ENCODE data around the gene NBAS. TPM values are rescaled to one million over a fixed set of nuclear protein-coding genes. Genes with fewer than 3 reads are reported as not detected.

Gene NBAS
- total and polyA plus RNA-seq, 10 of the 15 experiments (the other 5 are each of a cell fraction or from before 2014, with no cell fraction given), result 4.3 to 32.7 (median 20.8) TPM

- Histone ChIP-seq H3K9ac (ENCODE audit: control insufficient read depth, insufficient read depth, low read length) (no peak overlapping the region), H4K20me1 (ENCODE audit: control insufficient read depth, insufficient read depth) (no peaks in the 10 kb centered on the region), H3K79me2 (ENCODE audit: control insufficient read depth, insufficient read depth, low read length) (no peaks in the 10 kb centered on the region), H3K36me3 (ENCODE audit: control insufficient read depth in 2 of 2, insufficient read depth in 2 of 2, low read length in 1 of 2) (peaks cover 0 to 3% of the 10 kb centered on the region in 2 experiments; a peak in 2 of 4 replicates), H3K4me3 (no peak overlapping the region), H3K27ac (ENCODE audit: control insufficient read depth, insufficient read depth) (no peak overlapping the region), H3K4me1 (ENCODE audit: control insufficient read depth, insufficient read depth, low read length) (no peaks in the 10 kb centered on the region), H2AFZ (ENCODE audit: control insufficient read depth, low read depth, low read length) (no peak overlapping the region), H3K27me3 (replicated peaks in 1 of 2; ENCODE audit: control insufficient read depth in 2 of 2, insufficient read depth in 2 of 2, low read length in 1 of 2) (no peaks in the 10 kb centered on the region), H3K4me2 (ENCODE audit: control insufficient read depth, insufficient read depth) (no peak overlapping the region), H3K9me3 (replicated peaks; ENCODE audit: control insufficient read depth, insufficient read depth, low read length) (no peaks in the 10 kb centered on the region)
- BruUV-seq (replicated peaks), result no TSS peak
- RAD21 ChIA-PET (ENCODE audit: unreplicated experiment), result no interaction called here
- CTCF ChIA-PET, result no interaction called here
- POLR2A ChIA-PET, result no interaction called here
- ATAC-seq (no peak), FAIRE-seq (no peak), DNase-seq (ENCODE audit: low read depth, low spot score) (no peak)
- TF ChIP-seq DPF2 (IDR thresholded peaks at IDR 0.05) (no peak), IKZF2 (IDR thresholded peaks at IDR 0.05) (no peak), HSF1 (IDR thresholded peaks at IDR 0.05; ENCODE audit: low read depth, low read length) (no peak)
- in situ Hi-C loops (cut with MboI) (no loop called here), intact Hi-C loops (cut with micrococcal nuclease; ENCODE audit: unreplicated experiment) (no loop called here)
- SMC1A ChIA-PET (ENCODE audit: uncharacterized antibody, unreplicated experiment), result no interaction called here
- WGBS (ENCODE audit: insufficient coverage, insufficient replicate concordance, low lambda C conversion rate, missing lambda C conversion rate), result 92% methylated on average over 1 of the region's 1 CpG
Observed at GRCh38 chr2:15271941-15272542, 289.1 kb downstream of the NBAS start.

GRCh38 chr2:15271276-15271675 lies 289.9 kb downstream of the NBAS start:
- no peak overlapping the region for H3K4me3 ChIP-seq
- no peak overlapping the region for H3K9ac ChIP-seq (ENCODE audit: control insufficient read depth, insufficient read depth, low read length)
- BruUV-seq (replicated peaks), result no TSS peak
- peaks cover 0 to 3% of the 10 kb centered on the region in 2 experiments; a peak in 2 of 4 replicates for H3K36me3 ChIP-seq (ENCODE audit: control insufficient read depth in 2 of 2, insufficient read depth in 2 of 2, low read length in 1 of 2)
- intact Hi-C loops (cut with micrococcal nuclease; ENCODE audit: unreplicated experiment), result no loop called here
- no peaks in the 10 kb centered on the region for H3K27me3 ChIP-seq (replicated peaks in 1 of 2; ENCODE audit: control insufficient read depth in 2 of 2, insufficient read depth in 2 of 2, low read length in 1 of 2)
- ChIA-PET RAD21 (ENCODE audit: unreplicated experiment) (interaction anchor here (0.5 kb wide), 1 partner anchor 80 kb away, joined by 3 read pairs; no protein-coding TSS in a partner anchor), CTCF (interaction anchor here (0.5 kb wide), 1 partner anchor 113 kb away, joined by 3 read pairs; no protein-coding TSS in a partner anchor), SMC1A (ENCODE audit: uncharacterized antibody, unreplicated experiment) (interaction anchor here (1.0 kb wide), 1 partner anchor 112 kb away, joined by 3 read pairs; no protein-coding TSS in a partner anchor), POLR2A (no interaction called here)
- H3K27ac ChIP-seq (ENCODE audit: control insufficient read depth, insufficient read depth), result no peak overlapping the region
- no peaks in the 10 kb centered on the region for H3K4me1 ChIP-seq (ENCODE audit: control insufficient read depth, insufficient read depth, low read length)
- H3K9me3 ChIP-seq (replicated peaks; ENCODE audit: control insufficient read depth, insufficient read depth, low read length), result no peaks in the 10 kb centered on the region
- H2AFZ ChIP-seq (ENCODE audit: control insufficient read depth, low read depth, low read length), result no peak overlapping the region
- H3K79me2 ChIP-seq (ENCODE audit: control insufficient read depth, insufficient read depth, low read length), result no peaks in the 10 kb centered on the region
- DNase-seq (ENCODE audit: low read depth, low spot score) (no peak), FAIRE-seq (no peak), ATAC-seq (no peak)
- H4K20me1 ChIP-seq (ENCODE audit: control insufficient read depth, insufficient read depth), result no peaks in the 10 kb centered on the region
- 81% methylated on average over 3 of the region's 3 CpGs for WGBS (ENCODE audit: insufficient coverage, insufficient replicate concordance, low lambda C conversion rate, missing lambda C conversion rate)
- in situ Hi-C loops (cut with MboI), result no loop called here
- no peak overlapping the region for H3K4me2 ChIP-seq (ENCODE audit: control insufficient read depth, insufficient read depth)
- TF ChIP-seq ZNF384 (IDR thresholded peaks at IDR 0.05; ENCODE audit: borderline replicate concordance, low read depth, low read length), result no peak
- TF ChIP-seq LARP7 (IDR thresholded peaks at IDR 0.05), result no peak
- no peak for TF ChIP-seq E2F4 (IDR thresholded peaks at IDR 0.05; ENCODE audit: low read depth, low read length)
- no peak for TF ChIP-seq TBL1XR1 (IDR thresholded peaks at IDR 0.05; ENCODE audit: low read depth, low read length)
- TF ChIP-seq JUND (IDR thresholded peaks at IDR 0.05; ENCODE audit: low read depth, low read length), result no peak
- no peak for TF ChIP-seq ZZZ3 (IDR thresholded peaks at IDR 0.05; ENCODE audit: control insufficient read depth, insufficient read length, low read depth)
- TF ChIP-seq TCF12 (IDR thresholded peaks at IDR 0.05; ENCODE audit: low read depth, low read length), result no peak

All from GM12878 (cell line).